Measurements from ENCODE around the gene PPP2R5B.

The PPP2R5B gene

GRCh38 chr11:64893194-64894069, 31.1 kb upstream of the PPP2R5B start:
- ChIA-PET POLR2A (no interaction called here), CTCF (interaction anchor here (0.7 to 36.3 kb wide), 14 partner anchors 9 to 112 kb away, joined by 3 to 1071 read pairs (median 6); partner anchors contain the start of genes CDC42BPG and EHD1)
- Histone ChIP-seq H3K27ac (ENCODE audit: insufficient read depth in 1 of 2, low read depth in 1 of 2, low read length in 2 of 2, poor library complexity in 1 of 2, severe bottlenecking in 2 of 2) (no peak overlapping the region), H3K9me3 (ENCODE audit: control extremely low read depth in 1 of 5, control insufficient read depth in 4 of 5, insufficient read depth in 2 of 5, low read depth in 1 of 5, low read length in 4 of 5) (no peaks in the 10 kb centered on the region), H3K4me1 (ENCODE audit: control extremely low read depth in 1 of 4, control insufficient read depth in 4 of 4, insufficient read depth in 4 of 4, low read length in 3 of 4) (peaks cover 0 to 30% (median 15%) of the 10 kb centered on the region in 4 experiments), H3K27me3 (replicated peaks in 2 of 5; ENCODE audit: control insufficient read depth in 4 of 5, insufficient read depth in 5 of 5, low read length in 4 of 5) (no peaks in the 10 kb centered on the region), H3K4me3 (ENCODE audit: control insufficient read depth in 1 of 7, extremely low read depth in 1 of 7, insufficient read depth in 4 of 7, low read depth in 2 of 7, low read length in 6 of 7) (no peak overlapping the region), H3K36me3 (ENCODE audit: control insufficient read depth in 4 of 4, insufficient read depth in 4 of 4, low read length in 3 of 4) (peaks cover 0 to 38% (median 14%) of the 10 kb centered on the region in 4 experiments)
- DNase-seq, result no peak
- 66% methylated on average over 21 of the region's 25 CpGs for WGBS (ENCODE audit: insufficient coverage)

- H3K4me3 ChIP-seq (ENCODE audit: control insufficient read depth in 1 of 7, extremely low read depth in 1 of 7, insufficient read depth in 4 of 7, low read depth in 2 of 7, low read length in 6 of 7), result no peak overlapping the region
- WGBS (ENCODE audit: insufficient coverage), result 38% methylated on average over 5 of the region's 14 CpGs
- POLR2A ChIA-PET, result no interaction called here
Measured at GRCh38 chr11:64894070-64894811, 30.2 kb upstream of the PPP2R5B start.

GRCh38 chr11:64894812-64895452, 29.6 kb upstream of the PPP2R5B start:
- H3K9me3 ChIP-seq (ENCODE audit: control extremely low read depth in 1 of 5, control insufficient read depth in 4 of 5, insufficient read depth in 2 of 5, low read depth in 1 of 5, low read length in 4 of 5), result no peaks in the 10 kb centered on the region
- CTCF ChIA-PET, result interaction anchor here (0.7 to 36.3 kb wide), 12 partner anchors 8 to 113 kb away, joined by 3 to 1071 read pairs (median 4); partner anchors contain the start of genes CDC42BPG and EHD1
- peaks cover 0 to 20% (median 10%) of the 10 kb centered on the region in 4 experiments for H3K4me1 ChIP-seq (ENCODE audit: control extremely low read depth in 1 of 4, control insufficient read depth in 4 of 4, insufficient read depth in 4 of 4, low read length in 3 of 4)
- no peaks in the 10 kb centered on the region for H3K27me3 ChIP-seq (replicated peaks in 2 of 5; ENCODE audit: control insufficient read depth in 4 of 5, insufficient read depth in 5 of 5, low read length in 4 of 5)
- POLR2A ChIA-PET, result no interaction called here
- no peak overlapping the region for H3K27ac ChIP-seq (ENCODE audit: insufficient read depth in 1 of 2, low read depth in 1 of 2, low read length in 2 of 2, poor library complexity in 1 of 2, severe bottlenecking in 2 of 2)
- no peak overlapping the region for H3K4me3 ChIP-seq (ENCODE audit: control insufficient read depth in 1 of 7, extremely low read depth in 1 of 7, insufficient read depth in 4 of 7, low read depth in 2 of 7, low read length in 6 of 7)
- WGBS (ENCODE audit: insufficient coverage), result 89% methylated on average over 33 of the region's 39 CpGs
- no peak for DNase-seq
- H3K36me3 ChIP-seq (ENCODE audit: control insufficient read depth in 4 of 4, insufficient read depth in 4 of 4, low read length in 3 of 4), result peaks cover 0 to 47% (median 21%) of the 10 kb centered on the region in 4 experiments

More at GRCh38 chr11:64894070-64894811, 30.2 kb upstream of the PPP2R5B start:
- no peaks in the 10 kb centered on the region for H3K9me3 ChIP-seq (ENCODE audit: control extremely low read depth in 1 of 5, control insufficient read depth in 4 of 5, insufficient read depth in 2 of 5, low read depth in 1 of 5, low read length in 4 of 5)
- H3K36me3 ChIP-seq (ENCODE audit: control insufficient read depth in 4 of 4, insufficient read depth in 4 of 4, low read length in 3 of 4), result peaks cover 0 to 43% (median 18%) of the 10 kb centered on the region in 4 experiments
- DNase-seq, result peak; percentile 81 to 88 (median 84)
- no peak overlapping the region for H3K27ac ChIP-seq (ENCODE audit: insufficient read depth in 1 of 2, low read depth in 1 of 2, low read length in 2 of 2, poor library complexity in 1 of 2, severe bottlenecking in 2 of 2)
- peaks cover 0 to 22% (median 11%) of the 10 kb centered on the region in 4 experiments for H3K4me1 ChIP-seq (ENCODE audit: control extremely low read depth in 1 of 4, control insufficient read depth in 4 of 4, insufficient read depth in 4 of 4, low read length in 3 of 4)
- no peaks in the 10 kb centered on the region for H3K27me3 ChIP-seq (replicated peaks in 2 of 5; ENCODE audit: control insufficient read depth in 4 of 5, insufficient read depth in 5 of 5, low read length in 4 of 5)
- CTCF ChIA-PET, result interaction anchor here (0.7 to 36.3 kb wide), 15 partner anchors 7 to 112 kb away, joined by 3 to 1071 read pairs (median 4); partner anchors contain the start of genes CDC42BPG and EHD1

- Histone ChIP-seq H3K4me1 (ENCODE audit: control extremely low read depth in 1 of 4, control insufficient read depth in 4 of 4, insufficient read depth in 4 of 4, low read length in 3 of 4) (peaks cover 0 to 20% (median 10%) of the 10 kb centered on the region in 4 experiments), H3K4me3 (ENCODE audit: control insufficient read depth in 1 of 7, extremely low read depth in 1 of 7, insufficient read depth in 4 of 7, low read depth in 2 of 7, low read length in 6 of 7) (no peak overlapping the region), H3K36me3 (ENCODE audit: control insufficient read depth in 4 of 4, insufficient read depth in 4 of 4, low read length in 3 of 4) (peaks cover 3 to 62% (median 31%) of the 10 kb centered on the region in 4 experiments), H3K27ac (ENCODE audit: insufficient read depth in 1 of 2, low read depth in 1 of 2, low read length in 2 of 2, poor library complexity in 1 of 2, severe bottlenecking in 2 of 2) (no peak overlapping the region), H3K9me3 (ENCODE audit: control extremely low read depth in 1 of 5, control insufficient read depth in 4 of 5, insufficient read depth in 2 of 5, low read depth in 1 of 5, low read length in 4 of 5) (no peaks in the 10 kb centered on the region), H3K27me3 (replicated peaks in 2 of 5; ENCODE audit: control insufficient read depth in 4 of 5, insufficient read depth in 5 of 5, low read length in 4 of 5) (no peaks in the 10 kb centered on the region)
- no peak for DNase-seq
- WGBS (ENCODE audit: insufficient coverage), result 94% methylated on average over 10 of the region's 14 CpGs
- CTCF ChIA-PET, result interaction anchor here (0.6 to 36.3 kb wide), 6 partner anchors 8 to 87 kb away, joined by 3 to 1071 read pairs (median 3); partner anchors contain the start of gene CDC42BPG
- POLR2A ChIA-PET, result no interaction called here
Measured at GRCh38 chr11:64896448-64897022, 28.0 kb upstream of the PPP2R5B start.

- Histone ChIP-seq H3K4me1 (ENCODE audit: control extremely low read depth in 1 of 4, control insufficient read depth in 4 of 4, insufficient read depth in 4 of 4, low read length in 3 of 4) (peaks cover 0 to 16% (median 10%) of the 10 kb centered on the region in 4 experiments), H3K27ac (ENCODE audit: insufficient read depth in 1 of 2, low read depth in 1 of 2, low read length in 2 of 2, poor library complexity in 1 of 2, severe bottlenecking in 2 of 2) (no peak overlapping the region), H3K27me3 (replicated peaks in 2 of 5; ENCODE audit: control insufficient read depth in 4 of 5, insufficient read depth in 5 of 5, low read length in 4 of 5) (no peaks in the 10 kb centered on the region), H3K9me3 (ENCODE audit: control extremely low read depth in 1 of 5, control insufficient read depth in 4 of 5, insufficient read depth in 2 of 5, low read depth in 1 of 5, low read length in 4 of 5) (no peaks in the 10 kb centered on the region), H3K4me3 (ENCODE audit: control insufficient read depth in 1 of 7, extremely low read depth in 1 of 7, insufficient read depth in 4 of 7, low read depth in 2 of 7, low read length in 6 of 7) (no peak overlapping the region), H3K36me3 (ENCODE audit: control insufficient read depth in 4 of 4, insufficient read depth in 4 of 4, low read length in 3 of 4) (peaks cover 3 to 70% (median 37%) of the 10 kb centered on the region in 4 experiments)
- ChIA-PET CTCF (interaction anchor here (1.6 to 36.3 kb wide), 4 partner anchors 9 to 43 kb away, joined by 3 to 1071 read pairs (median 5); partner anchors contain the start of gene CDC42BPG), POLR2A (no interaction called here)
- WGBS (ENCODE audit: insufficient coverage), result 98% methylated on average over 14 of the region's 19 CpGs
- no peak for DNase-seq
Measured at GRCh38 chr11:64897381-64898075, 27.0 kb upstream of the PPP2R5B start.

GRCh38 chr11:64898076-64898445, 26.4 kb upstream of the PPP2R5B start:
- Histone ChIP-seq H3K9me3 (ENCODE audit: control extremely low read depth in 1 of 5, control insufficient read depth in 4 of 5, insufficient read depth in 2 of 5, low read depth in 1 of 5, low read length in 4 of 5) (no peaks in the 10 kb centered on the region), H3K4me1 (ENCODE audit: control extremely low read depth in 1 of 4, control insufficient read depth in 4 of 4, insufficient read depth in 4 of 4, low read length in 3 of 4) (peaks cover 0 to 11% (median 6%) of the 10 kb centered on the region in 4 experiments), H3K36me3 (ENCODE audit: control insufficient read depth in 4 of 4, insufficient read depth in 4 of 4, low read length in 3 of 4) (peaks cover 3 to 75% (median 39%) of the 10 kb centered on the region in 4 experiments), H3K27me3 (replicated peaks in 2 of 5; ENCODE audit: control insufficient read depth in 4 of 5, insufficient read depth in 5 of 5, low read length in 4 of 5) (no peaks in the 10 kb centered on the region), H3K4me3 (ENCODE audit: control insufficient read depth in 1 of 7, extremely low read depth in 1 of 7, insufficient read depth in 4 of 7, low read depth in 2 of 7, low read length in 6 of 7) (no peak overlapping the region), H3K27ac (ENCODE audit: insufficient read depth in 1 of 2, low read depth in 1 of 2, low read length in 2 of 2, poor library complexity in 1 of 2, severe bottlenecking in 2 of 2) (no peak overlapping the region)
- ChIA-PET POLR2A (no interaction called here), CTCF (interaction anchor here (1.1 to 36.3 kb wide), 5 partner anchors 9 to 44 kb away, joined by 3 to 1071 read pairs (median 4); partner anchors contain the start of gene CDC42BPG)
- no peak for DNase-seq
- WGBS (ENCODE audit: insufficient coverage), result 100% methylated on average over 4 of the region's 9 CpGs
